Measurements from ENCODE around the gene TNRC6C. TPM values are rescaled to one million over a fixed set of nuclear protein-coding genes. Genes with fewer than 3 reads are reported as not detected.

Gene TNRC6C
- total RNA-seq, 4 donors from 2014 or later, result 4.7 to 9.0 (median 7.6) TPM

GRCh38 chr17:78101112-78101511 lies 142.6 kb downstream of the TNRC6C start:
- no peak for ATAC-seq
- Histone ChIP-seq H3K4me3 (no peak overlapping the region), H3K4me1 (no peaks in the 10 kb centered on the region), H3K27ac (no peak overlapping the region), H3K27me3 (no peaks in the 10 kb centered on the region), H3K36me3 (peaks cover 0 to 86% of the 10 kb centered on the region in 2 donors), H3K9me3 (no peaks in the 10 kb centered on the region)
- intact Hi-C loops (cut with DNase I; ENCODE audit: low total_unique reads), result no loop called here
- no peak for TF ChIP-seq CTCF (IDR thresholded peaks at IDR 0.05 in 4 of 5, conservative IDR thresholded peaks at IDR 0.05 in 1 of 5)
- TF ChIP-seq POLR2A (IDR thresholded peaks at IDR 0.05), result no peak
- DNase-seq, result no peak
- in situ Hi-C loops (cut with MboI; ENCODE audit: low sequenced_read_pairs in 4 of 4), result no loop called here

GRCh38 chr17:78101542-78101941 lies 143.0 kb downstream of the TNRC6C start:
- Histone ChIP-seq H3K4me3 (no peak overlapping the region), H3K27me3 (no peaks in the 10 kb centered on the region), H3K9me3 (no peaks in the 10 kb centered on the region), H3K4me1 (no peaks in the 10 kb centered on the region), H3K27ac (no peak overlapping the region), H3K36me3 (peaks cover 0 to 82% of the 10 kb centered on the region in 2 donors)
- TF ChIP-seq POLR2A (IDR thresholded peaks at IDR 0.05) (no peak), CTCF (IDR thresholded peaks at IDR 0.05 in 4 of 5, conservative IDR thresholded peaks at IDR 0.05 in 1 of 5) (no peak)
- DNase-seq (no peak), ATAC-seq (no peak)
- intact Hi-C loops (cut with DNase I; ENCODE audit: low total_unique reads) (no loop called here), in situ Hi-C loops (cut with MboI; ENCODE audit: low sequenced_read_pairs in 4 of 4) (no loop called here)

- no peaks in the 10 kb centered on the region for H3K9me3 ChIP-seq
- DNase-seq (no peak), ATAC-seq (no peak)
- no peaks in the 10 kb centered on the region for H3K27me3 ChIP-seq
- no peak overlapping the region for H3K27ac ChIP-seq
- H3K4me1 ChIP-seq, result no peaks in the 10 kb centered on the region
- H3K36me3 ChIP-seq, result peaks cover 0 to 64% of the 10 kb centered on the region in 2 donors
- intact Hi-C loops (cut with DNase I; ENCODE audit: low total_unique reads), result no loop called here
- in situ Hi-C loops (cut with MboI; ENCODE audit: low sequenced_read_pairs in 4 of 4), result no loop called here
- TF ChIP-seq POLR2A (IDR thresholded peaks at IDR 0.05) (no peak), CTCF (IDR thresholded peaks at IDR 0.05 in 4 of 5, conservative IDR thresholded peaks at IDR 0.05 in 1 of 5) (no peak)
- H3K4me3 ChIP-seq, result no peak overlapping the region
Observed at GRCh38 chr17:78103311-78103710, 144.8 kb downstream of the TNRC6C start.

GRCh38 chr17:78104540-78104941 lies 146.0 kb downstream of the TNRC6C start:
- Histone ChIP-seq H3K4me1 (peaks cover under 1 to 6% of the 10 kb centered on the region in 2 donors), H3K9me3 (no peaks in the 10 kb centered on the region), H3K4me3 (no peak overlapping the region), H3K36me3 (peaks cover 0 to 52% of the 10 kb centered on the region in 2 donors), H3K27me3 (no peaks in the 10 kb centered on the region), H3K27ac (no peak overlapping the region)
- DNase-seq, result no peak
- no peak for ATAC-seq
- intact Hi-C loops (cut with DNase I; ENCODE audit: low total_unique reads), result no loop called here
- TF ChIP-seq CTCF (IDR thresholded peaks at IDR 0.05 in 4 of 5, conservative IDR thresholded peaks at IDR 0.05 in 1 of 5) (no peak), POLR2A (IDR thresholded peaks at IDR 0.05) (no peak)
- in situ Hi-C loops (cut with MboI; ENCODE audit: low sequenced_read_pairs in 4 of 4), result no loop called here

- Histone ChIP-seq H3K27me3 (no peaks in the 10 kb centered on the region), H3K4me3 (no peak overlapping the region), H3K4me1 (peaks cover 6 to 12% of the 10 kb centered on the region in 2 donors), H3K9me3 (no peaks in the 10 kb centered on the region), H3K36me3 (peaks cover 0 to 46% of the 10 kb centered on the region in 2 donors), H3K27ac (no peak overlapping the region)
- TF ChIP-seq POLR2A (IDR thresholded peaks at IDR 0.05) (no peak), CTCF (IDR thresholded peaks at IDR 0.05 in 4 of 5, conservative IDR thresholded peaks at IDR 0.05 in 1 of 5) (no peak)
- in situ Hi-C loops (cut with MboI; ENCODE audit: low sequenced_read_pairs in 4 of 4), result no loop called here
- ATAC-seq (no peak), DNase-seq (no peak)
- intact Hi-C loops (cut with DNase I; ENCODE audit: low total_unique reads), result no loop called here
Observed at GRCh38 chr17:78105101-78105500, 146.6 kb downstream of the TNRC6C start.
